Bronchial epithelial cell (primary cell): Measurements from ENCODE around the gene PFN1. TPM values are rescaled to one million over a fixed set of nuclear protein-coding genes. Genes with fewer than 3 reads are reported as not detected.

Experiments used
- DNase-seq: peaks from one replicate; pipeline ENCODE4 v3.0.0-alpha.2; 2010; ENCODE audit warnings: low read depth
- FAIRE-seq: peaks from 2 replicates; lab custom pipeline; 2011; peaks lifted over from hg19 to GRCh38; lab: Jason Lieb, UNC
- H3K27me3 ChIP-seq: 2 replicates; pipeline ENCODE4 v1.5.1; 2011; ENCODE audit warnings: low read length; ENCODE audit not compliant: control insufficient read depth, insufficient read depth
- H3K36me3 ChIP-seq: 2 replicates; pipeline ENCODE4 v1.5.1; 2011; ENCODE audit warnings: low read length; ENCODE audit not compliant: control insufficient read depth, insufficient read depth
- H3K4me3 ChIP-seq: 2 replicates; pipeline ENCODE4 v1.5.1; 2011; ENCODE audit warnings: mild to moderate bottlenecking, low read depth, low read length, control low read depth
- total RNA-seq: library from RNA; depleted of rRNA; stranded (reverse); fragments of >200 nt; gene quantifications from 2 replicates; pipeline ENCODE4 v1.2.1, GENCODE V29; 2014
- TF ChIP-seq, protein P1 (sequence below): IDR thresholded peaks from 2 replicates; pipeline ENCODE4 v1.5.1; 2011; ENCODE audit warnings: mild to moderate bottlenecking, moderate library complexity, low read length, control low read depth, inconsistent platforms; ENCODE audit not compliant: insufficient read depth, severe bottlenecking

The PFN1 gene
- total RNA-seq, 1 donor from 2014 or later: 440 TPM

DNA sequence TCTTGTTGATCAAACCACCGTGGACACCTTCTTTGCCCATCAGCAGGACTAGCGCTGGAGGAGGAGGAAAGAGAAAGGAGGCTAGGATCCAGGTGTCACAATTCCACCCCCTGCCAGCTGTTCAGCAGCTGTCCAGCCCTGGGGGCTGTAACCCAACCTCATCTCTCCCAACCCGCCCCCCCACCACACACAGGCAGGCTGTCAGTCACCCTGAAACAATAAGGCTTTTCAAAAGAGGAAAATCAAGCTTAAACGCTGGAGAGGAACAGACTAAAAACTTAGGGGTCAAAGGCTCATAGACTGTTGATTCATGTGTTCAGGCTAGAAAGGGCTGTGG lies 2.4 kb downstream of the PFN1 start:
- H3K27me3 ChIP-seq: no peaks in the 10 kb centered on the region
- DNase-seq: no peak
- H3K4me3 ChIP-seq: peak overlapping the region; percentile 99
- peaks cover 16% of the 10 kb centered on the region for H3K36me3 ChIP-seq
- FAIRE-seq: peak; percentile 13
- TF ChIP-seq, protein P1, sequence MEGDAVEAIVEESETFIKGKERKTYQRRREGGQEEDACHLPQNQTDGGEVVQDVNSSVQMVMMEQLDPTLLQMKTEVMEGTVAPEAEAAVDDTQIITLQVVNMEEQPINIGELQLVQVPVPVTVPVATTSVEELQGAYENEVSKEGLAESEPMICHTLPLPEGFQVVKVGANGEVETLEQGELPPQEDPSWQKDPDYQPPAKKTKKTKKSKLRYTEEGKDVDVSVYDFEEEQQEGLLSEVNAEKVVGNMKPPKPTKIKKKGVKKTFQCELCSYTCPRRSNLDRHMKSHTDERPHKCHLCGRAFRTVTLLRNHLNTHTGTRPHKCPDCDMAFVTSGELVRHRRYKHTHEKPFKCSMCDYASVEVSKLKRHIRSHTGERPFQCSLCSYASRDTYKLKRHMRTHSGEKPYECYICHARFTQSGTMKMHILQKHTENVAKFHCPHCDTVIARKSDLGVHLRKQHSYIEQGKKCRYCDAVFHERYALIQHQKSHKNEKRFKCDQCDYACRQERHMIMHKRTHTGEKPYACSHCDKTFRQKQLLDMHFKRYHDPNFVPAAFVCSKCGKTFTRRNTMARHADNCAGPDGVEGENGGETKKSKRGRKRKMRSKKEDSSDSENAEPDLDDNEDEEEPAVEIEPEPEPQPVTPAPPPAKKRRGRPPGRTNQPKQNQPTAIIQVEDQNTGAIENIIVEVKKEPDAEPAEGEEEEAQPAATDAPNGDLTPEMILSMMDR: no peak

DNA sequence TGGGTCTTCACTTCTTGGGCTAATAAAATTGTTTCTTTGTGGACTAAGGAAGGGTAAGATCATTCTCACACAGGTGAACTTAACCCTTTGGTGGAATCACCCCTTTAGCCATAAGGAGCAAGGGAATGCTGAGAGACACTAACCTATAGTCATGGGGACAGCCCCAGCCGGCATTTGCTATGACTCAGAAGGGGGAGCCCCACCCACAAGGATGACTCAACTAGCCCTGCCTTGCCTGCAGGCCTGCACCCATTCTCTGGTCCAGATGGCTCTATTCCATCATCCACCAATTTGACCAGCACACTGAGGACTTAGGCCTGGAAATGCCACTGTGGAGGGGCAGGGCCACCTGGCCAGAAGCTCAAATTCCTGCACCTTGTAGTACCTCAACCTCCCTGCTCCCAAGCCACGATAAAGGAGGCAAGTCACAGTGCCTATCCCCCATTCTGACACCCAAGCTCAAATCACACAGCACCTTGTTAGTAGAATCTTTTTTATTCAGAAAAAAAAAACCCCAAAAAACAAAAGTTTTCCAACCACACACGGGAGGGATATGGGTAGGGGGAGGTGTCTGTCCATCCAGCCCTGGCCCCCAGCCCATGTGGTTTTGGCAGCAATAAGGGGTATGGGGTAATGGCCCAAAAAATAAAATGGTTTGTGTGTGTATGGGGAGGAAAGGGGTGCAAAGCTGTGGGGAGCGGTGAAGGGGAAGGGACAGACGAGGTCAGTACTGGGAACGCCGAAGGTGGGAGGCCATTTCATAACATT lies 3.0 kb downstream of the PFN1 start:
- Histone ChIP-seq H3K4me3 (no peak overlapping the region), H3K27me3 (no peaks in the 10 kb centered on the region), H3K36me3 (peaks cover 16% of the 10 kb centered on the region)
- TF ChIP-seq, protein P1: no peak
- FAIRE-seq (no peak), DNase-seq (peak; percentile 92)

DNA sequence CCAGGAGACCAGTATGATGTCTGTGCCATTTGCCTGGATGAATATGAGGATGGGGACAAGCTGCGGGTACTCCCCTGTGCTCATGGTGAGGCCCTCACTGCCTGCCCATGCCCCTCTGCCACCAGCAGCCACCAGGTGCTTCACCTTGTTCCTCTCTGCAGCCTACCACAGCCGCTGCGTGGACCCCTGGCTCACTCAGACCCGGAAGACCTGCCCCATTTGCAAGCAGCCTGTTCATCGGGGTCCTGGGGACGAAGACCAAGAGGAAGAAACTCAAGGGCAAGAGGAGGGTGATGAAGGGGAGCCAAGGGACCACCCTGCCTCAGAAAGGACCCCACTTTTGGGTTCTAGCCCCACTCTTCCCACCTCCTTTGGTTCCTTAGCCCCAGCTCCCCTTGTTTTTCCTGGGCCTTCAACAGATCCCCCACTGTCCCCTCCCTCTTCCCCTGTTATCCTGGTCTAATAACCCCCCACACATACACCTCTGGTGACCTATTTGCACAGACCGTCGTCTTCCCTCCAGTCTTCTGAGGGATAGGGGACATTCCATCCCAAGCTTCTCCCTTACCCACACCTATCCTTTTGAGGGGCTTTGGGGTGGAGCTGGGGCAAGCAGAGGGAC lies 3.7 kb downstream of the PFN1 start:
- Histone ChIP-seq H3K4me3 (no peak overlapping the region), H3K27me3 (no peaks in the 10 kb centered on the region), H3K36me3 (peaks cover 16% of the 10 kb centered on the region)
- DNase-seq (no peak), FAIRE-seq (no peak)
- TF ChIP-seq, protein P1: no peak

DNA sequence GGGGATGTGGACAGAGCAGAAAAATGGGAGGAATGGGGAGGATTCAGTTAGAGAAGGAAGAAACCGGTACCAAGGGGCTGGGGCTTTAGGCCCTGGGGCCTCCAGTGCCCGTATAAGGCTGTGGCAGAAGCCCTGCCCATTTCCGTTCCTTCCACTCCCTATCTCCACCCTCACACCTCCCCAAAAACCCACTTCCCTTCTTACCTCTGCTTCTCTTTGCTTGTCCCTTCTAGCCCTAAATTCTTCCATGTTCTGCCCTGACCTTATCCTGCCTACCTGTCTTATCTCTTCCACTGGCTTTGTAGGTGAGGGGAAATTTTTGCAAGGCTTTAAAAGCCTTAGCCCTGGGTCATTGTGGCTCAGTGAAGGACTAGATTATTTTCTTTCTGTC lies 4.2 kb downstream of the PFN1 start:
- FAIRE-seq (no peak), DNase-seq (no peak)
- H3K27me3 ChIP-seq: no peaks in the 10 kb centered on the region
- no peak overlapping the region for H3K4me3 ChIP-seq
- TF ChIP-seq, protein P1: no peak
- peaks cover 16% of the 10 kb centered on the region for H3K36me3 ChIP-seq

DNA sequence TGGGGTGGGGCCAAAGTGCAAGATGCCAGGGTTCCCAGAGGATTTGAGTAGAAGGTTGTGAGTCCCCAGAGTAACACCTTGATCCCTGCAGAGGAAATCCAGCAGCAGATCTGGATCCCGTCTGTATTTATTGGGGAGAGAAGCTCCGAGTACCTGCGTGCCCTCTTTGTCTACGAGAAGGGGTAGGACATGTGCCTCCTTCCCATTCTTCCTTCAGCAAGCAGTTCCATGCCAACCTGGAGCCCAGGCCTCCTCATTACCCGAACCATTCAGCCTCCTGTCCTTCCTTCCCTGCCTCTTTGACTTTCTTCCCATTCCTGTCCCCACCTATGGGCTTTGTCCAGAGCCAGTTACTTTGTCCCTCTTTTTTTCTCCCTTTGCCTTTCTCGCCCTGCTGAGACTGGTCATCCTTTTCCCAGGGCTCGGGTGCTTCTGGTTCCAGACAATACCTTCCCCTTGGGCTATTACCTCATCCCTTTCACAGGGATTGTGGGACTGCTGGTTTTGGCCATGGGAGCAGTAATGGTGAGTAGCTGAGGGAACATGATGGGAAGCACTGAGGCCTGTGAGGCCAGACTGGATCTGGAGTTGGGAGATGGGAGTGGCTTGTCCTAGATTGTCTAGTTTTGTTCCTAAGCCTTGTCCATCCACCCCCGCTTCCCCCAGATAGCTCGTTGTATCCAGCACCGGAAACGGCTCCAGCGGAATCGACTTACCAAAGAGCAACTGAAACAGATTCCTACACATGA lies 5.4 kb downstream of the PFN1 start:
- no peak for FAIRE-seq
- no peak overlapping the region for H3K4me3 ChIP-seq
- H3K27me3 ChIP-seq: no peaks in the 10 kb centered on the region
- no peak for DNase-seq
- peaks cover 25% of the 10 kb centered on the region for H3K36me3 ChIP-seq
- TF ChIP-seq, protein P1: no peak
